ENCODE data around the gene WDR33.
A peak's percentile ranks its signal among the peaks of the same experiment; 100 is the strongest.

The WDR33 gene

DNA sequence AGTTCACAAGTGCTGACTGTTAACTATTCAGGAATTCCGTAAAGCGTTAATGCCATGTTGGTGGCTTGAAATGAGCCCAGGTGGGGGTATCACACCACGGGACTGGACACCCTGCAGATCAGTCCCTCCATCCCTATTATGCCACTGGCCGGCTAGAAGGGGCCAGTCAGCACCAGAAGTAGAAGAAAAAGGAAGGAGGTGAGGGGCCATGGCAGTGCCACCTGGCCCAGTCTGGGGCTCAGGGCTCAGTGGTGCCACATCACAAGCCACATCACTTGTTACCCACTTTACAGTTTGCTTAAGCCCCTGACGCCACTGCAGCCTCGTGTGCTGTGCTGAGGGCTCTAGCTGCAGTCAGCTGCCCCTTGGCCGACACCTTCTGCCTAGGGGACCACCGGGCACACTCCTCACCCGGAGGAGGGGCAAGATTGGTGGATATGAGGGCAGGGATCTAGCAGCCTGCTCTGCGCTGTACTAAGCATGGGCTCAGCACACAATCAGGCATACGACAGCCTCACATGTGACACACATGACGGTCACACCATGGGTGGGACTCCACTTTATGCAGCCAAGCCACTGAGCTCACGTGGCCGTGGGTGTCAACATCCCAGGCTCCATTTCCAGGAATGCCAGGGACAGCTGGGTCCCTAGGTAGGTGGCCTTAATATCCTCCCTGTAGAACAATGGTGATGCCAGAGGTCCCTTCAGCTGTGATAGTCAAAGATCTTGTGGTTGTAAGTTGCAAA, 139.2 kb downstream of the WDR33 start:
- no peaks in the 10 kb centered on the region for H3K9me3 ChIP-seq (ENCODE audit: control insufficient read depth in 2 of 2, low read length in 2 of 2)
- H3K27ac ChIP-seq (ENCODE audit: low read length): peak overlapping the region; percentile 99
- H3K4me3 ChIP-seq (ENCODE audit: low read length in 2 of 2): peak overlapping the region; percentile 95 to 97
- peaks cover 52% of the 10 kb centered on the region for H3K4me1 ChIP-seq (ENCODE audit: control insufficient read depth, insufficient read depth, low read length)
- peak overlapping the region; percentile 96 to 98 for H3K9ac ChIP-seq (ENCODE audit: low read length in 2 of 2)
- H3K36me3 ChIP-seq (ENCODE audit: control insufficient read depth in 2 of 2, insufficient read depth in 2 of 2, low read length in 2 of 2): peaks cover 3 to 4% of the 10 kb centered on the region in 2 donors
- no peaks in the 10 kb centered on the region for H3K27me3 ChIP-seq (ENCODE audit: control insufficient read depth in 1 of 2, insufficient read depth in 2 of 2, low read length in 2 of 2)

- Histone ChIP-seq H3K9me3 (ENCODE audit: control insufficient read depth in 2 of 2, low read length in 2 of 2) (no peaks in the 10 kb centered on the region), H3K4me3 (ENCODE audit: low read length in 2 of 2) (peak overlapping the region; percentile 95 to 97), H3K36me3 (ENCODE audit: control insufficient read depth in 2 of 2, insufficient read depth in 2 of 2, low read length in 2 of 2) (peaks cover 3 to 4% of the 10 kb centered on the region in 2 donors), H3K27me3 (ENCODE audit: control insufficient read depth in 1 of 2, insufficient read depth in 2 of 2, low read length in 2 of 2) (no peaks in the 10 kb centered on the region), H3K27ac (ENCODE audit: low read length) (peak overlapping the region; percentile 99), H3K9ac (ENCODE audit: low read length in 2 of 2) (no peak overlapping the region), H3K4me1 (ENCODE audit: control insufficient read depth, insufficient read depth, low read length) (peaks cover 52% of the 10 kb centered on the region)
These were observed 140.0 kb downstream of the WDR33 start for GRCh38 chr2:127670957-127671290.

GRCh38 chr2:127670055-127670956, 140.7 kb downstream of the WDR33 start:
- H3K27me3 ChIP-seq (ENCODE audit: control insufficient read depth in 1 of 2, insufficient read depth in 2 of 2, low read length in 2 of 2): no peaks in the 10 kb centered on the region
- H3K9me3 ChIP-seq (ENCODE audit: control insufficient read depth in 2 of 2, low read length in 2 of 2): no peaks in the 10 kb centered on the region

DNA sequence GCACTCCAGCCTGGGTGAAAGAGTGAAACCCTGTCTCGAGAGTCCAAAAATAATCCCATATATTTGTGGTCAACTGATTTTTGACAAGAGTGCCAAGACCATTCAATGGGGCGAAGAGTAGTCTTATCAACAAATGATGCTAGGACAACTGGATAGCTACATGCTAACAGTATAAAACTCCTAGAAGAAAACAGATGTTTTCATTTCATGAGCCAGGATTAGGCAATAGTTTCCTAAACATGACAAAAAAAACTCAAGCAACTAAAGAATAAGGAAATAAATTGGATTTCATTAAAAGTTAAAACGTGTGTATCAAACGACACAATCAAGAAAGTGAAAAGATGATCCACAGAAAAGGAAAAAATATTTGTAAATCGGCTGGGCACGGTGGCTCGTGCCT, 141.9 kb downstream of the WDR33 start:
- H3K9ac ChIP-seq (ENCODE audit: low read length in 2 of 2): no peak overlapping the region
- H3K27ac ChIP-seq (ENCODE audit: low read length): peak overlapping the region; percentile 33
- no peak overlapping the region for H3K4me3 ChIP-seq (ENCODE audit: low read length in 2 of 2)
- peaks cover 60% of the 10 kb centered on the region for H3K4me1 ChIP-seq (ENCODE audit: control insufficient read depth, insufficient read depth, low read length)
- peaks cover 3 to 4% of the 10 kb centered on the region in 2 donors for H3K36me3 ChIP-seq (ENCODE audit: control insufficient read depth in 2 of 2, insufficient read depth in 2 of 2, low read length in 2 of 2)
- H3K9me3 ChIP-seq (ENCODE audit: control insufficient read depth in 2 of 2, low read length in 2 of 2): no peaks in the 10 kb centered on the region
- no peaks in the 10 kb centered on the region for H3K27me3 ChIP-seq (ENCODE audit: control insufficient read depth in 1 of 2, insufficient read depth in 2 of 2, low read length in 2 of 2)

More at GRCh38 chr2:127670055-127670956, 140.7 kb downstream of the WDR33 start:
- Histone ChIP-seq H3K36me3 (ENCODE audit: control insufficient read depth in 2 of 2, insufficient read depth in 2 of 2, low read length in 2 of 2) (peaks cover 3 to 4% of the 10 kb centered on the region in 2 donors), H3K4me1 (ENCODE audit: control insufficient read depth, insufficient read depth, low read length) (peaks cover 55% of the 10 kb centered on the region), H3K9ac (ENCODE audit: low read length in 2 of 2) (no peak overlapping the region), H3K4me3 (ENCODE audit: low read length in 2 of 2) (peak overlapping the region; percentile 95 to 97), H3K27ac (ENCODE audit: low read length) (peak overlapping the region; percentile 99)

- Histone ChIP-seq H3K4me3 (ENCODE audit: low read length in 2 of 2) (peak overlapping the region; percentile 41 to 67), H3K36me3 (ENCODE audit: control insufficient read depth in 2 of 2, insufficient read depth in 2 of 2, low read length in 2 of 2) (no peaks in the 10 kb centered on the region), H3K9ac (ENCODE audit: low read length in 2 of 2) (peak overlapping the region; percentile 47 to 64), H3K27me3 (ENCODE audit: control insufficient read depth in 1 of 2, insufficient read depth in 2 of 2, low read length in 2 of 2) (no peaks in the 10 kb centered on the region), H3K4me1 (ENCODE audit: control insufficient read depth, insufficient read depth, low read length) (peaks cover 63% of the 10 kb centered on the region), H3K9me3 (ENCODE audit: control insufficient read depth in 2 of 2, low read length in 2 of 2) (no peaks in the 10 kb centered on the region), H3K27ac (ENCODE audit: low read length) (peak overlapping the region; percentile 89)
These were observed 145.6 kb downstream of the WDR33 start for GRCh38 chr2:127665267-127665893.

DNA sequence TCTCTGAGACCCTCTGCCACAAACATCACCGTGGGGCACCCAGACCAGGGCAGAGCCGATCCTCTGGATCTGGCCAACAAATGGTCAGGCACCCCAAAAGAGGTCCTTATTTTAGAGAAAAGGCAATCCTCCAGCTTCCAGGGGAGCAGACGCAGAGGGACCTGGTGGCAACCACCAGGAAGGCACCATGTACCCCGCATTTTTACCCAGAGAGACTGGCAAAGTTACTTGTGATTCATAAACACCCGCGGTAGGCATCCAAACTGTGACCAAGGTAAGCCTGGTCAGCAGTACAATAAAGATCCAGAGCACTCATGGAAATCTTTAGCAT, 146.1 kb downstream of the WDR33 start:
- H3K36me3 ChIP-seq (ENCODE audit: control insufficient read depth in 2 of 2, insufficient read depth in 2 of 2, low read length in 2 of 2): no peaks in the 10 kb centered on the region
- no peaks in the 10 kb centered on the region for H3K9me3 ChIP-seq (ENCODE audit: control insufficient read depth in 2 of 2, low read length in 2 of 2)
- peak overlapping the region; percentile 89 for H3K27ac ChIP-seq (ENCODE audit: low read length)
- H3K9ac ChIP-seq (ENCODE audit: low read length in 2 of 2): peak overlapping the region; percentile 47 to 64
- no peaks in the 10 kb centered on the region for H3K27me3 ChIP-seq (ENCODE audit: control insufficient read depth in 1 of 2, insufficient read depth in 2 of 2, low read length in 2 of 2)
- peaks cover 67% of the 10 kb centered on the region for H3K4me1 ChIP-seq (ENCODE audit: control insufficient read depth, insufficient read depth, low read length)
- peak overlapping the region; percentile 41 to 67 for H3K4me3 ChIP-seq (ENCODE audit: low read length in 2 of 2)

GRCh38 chr2:127664065-127664894, 146.7 kb downstream of the WDR33 start:
- peak overlapping the region; percentile 58 to 67 for H3K4me3 ChIP-seq (ENCODE audit: low read length in 2 of 2)
- H3K27me3 ChIP-seq (ENCODE audit: control insufficient read depth in 1 of 2, insufficient read depth in 2 of 2, low read length in 2 of 2): no peaks in the 10 kb centered on the region
- H3K4me1 ChIP-seq (ENCODE audit: control insufficient read depth, insufficient read depth, low read length): peaks cover 73% of the 10 kb centered on the region
- peak overlapping the region; percentile 63 to 64 for H3K9ac ChIP-seq (ENCODE audit: low read length in 2 of 2)
- H3K9me3 ChIP-seq (ENCODE audit: control insufficient read depth in 2 of 2, low read length in 2 of 2): no peaks in the 10 kb centered on the region
- H3K27ac ChIP-seq (ENCODE audit: low read length): peak overlapping the region; percentile 89
- H3K36me3 ChIP-seq (ENCODE audit: control insufficient read depth in 2 of 2, insufficient read depth in 2 of 2, low read length in 2 of 2): no peaks in the 10 kb centered on the region

GRCh38 chr2:127663566-127664064, 147.4 kb downstream of the WDR33 start:
- Histone ChIP-seq H3K27ac (ENCODE audit: low read length) (peak overlapping the region; percentile 89), H3K36me3 (ENCODE audit: control insufficient read depth in 2 of 2, insufficient read depth in 2 of 2, low read length in 2 of 2) (no peaks in the 10 kb centered on the region), H3K9ac (ENCODE audit: low read length in 2 of 2) (peak overlapping the region; percentile 63 to 64), H3K4me3 (ENCODE audit: low read length in 2 of 2) (peak overlapping the region; percentile 58 to 67), H3K9me3 (ENCODE audit: control insufficient read depth in 2 of 2, low read length in 2 of 2) (no peaks in the 10 kb centered on the region), H3K27me3 (ENCODE audit: control insufficient read depth in 1 of 2, insufficient read depth in 2 of 2, low read length in 2 of 2) (no peaks in the 10 kb centered on the region), H3K4me1 (ENCODE audit: control insufficient read depth, insufficient read depth, low read length) (peaks cover 77% of the 10 kb centered on the region)

DNA sequence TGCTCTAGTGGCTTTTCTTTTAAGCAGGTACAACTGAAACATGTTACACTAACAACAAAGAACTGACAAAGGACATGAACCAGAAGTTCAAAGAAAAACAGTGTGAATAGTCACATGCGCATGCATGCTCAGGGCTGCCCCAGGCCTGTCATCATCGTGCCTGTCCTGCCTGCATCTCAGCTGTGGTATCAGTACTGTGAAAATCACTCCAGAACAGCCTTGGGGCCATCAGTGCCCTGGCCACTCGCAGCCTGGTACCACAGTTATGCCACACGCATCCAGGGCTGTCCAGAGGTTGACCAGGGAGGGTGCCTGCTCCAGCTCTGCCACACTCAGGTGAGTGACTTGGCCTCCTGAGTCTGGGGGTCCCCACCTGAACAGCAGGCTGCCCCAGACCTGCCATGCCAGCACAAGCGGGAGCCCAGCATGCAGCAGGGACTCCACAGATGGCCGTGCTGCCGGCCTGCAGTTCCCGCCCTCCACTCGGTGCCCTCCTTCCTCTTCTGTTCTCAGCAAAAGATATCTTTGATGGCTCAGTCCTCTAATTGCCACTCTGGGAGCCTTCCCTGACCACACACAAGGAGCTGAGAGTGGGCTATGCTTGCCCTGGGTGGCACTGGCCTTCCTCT, 147.9 kb downstream of the WDR33 start:
- Histone ChIP-seq H3K9ac (ENCODE audit: low read length in 2 of 2) (peak overlapping the region; percentile 51 to 63), H3K27me3 (ENCODE audit: control insufficient read depth in 1 of 2, insufficient read depth in 2 of 2, low read length in 2 of 2) (no peaks in the 10 kb centered on the region), H3K4me1 (ENCODE audit: control insufficient read depth, insufficient read depth, low read length) (peaks cover 82% of the 10 kb centered on the region), H3K27ac (ENCODE audit: low read length) (peak overlapping the region; percentile 89), H3K36me3 (ENCODE audit: control insufficient read depth in 2 of 2, insufficient read depth in 2 of 2, low read length in 2 of 2) (no peaks in the 10 kb centered on the region), H3K4me3 (ENCODE audit: low read length in 2 of 2) (peak overlapping the region; percentile 48 to 67), H3K9me3 (ENCODE audit: control insufficient read depth in 2 of 2, low read length in 2 of 2) (no peaks in the 10 kb centered on the region)
